Muscle of leg (tissue), 11 donors: ENCODE measurements around the gene DNAH6. TPM values are rescaled to one million over a fixed set of nuclear protein-coding genes. Genes with fewer than 3 reads are reported as not detected.
A peak's percentile ranks its signal among the peaks of the same experiment; 100 is the strongest.

ENCODE experiments used
- DNase-seq: peaks from one replicate; pipeline ENCODE4 v3.0.0; 2013
- H3K27ac ChIP-seq: one replicate; pipeline ENCODE4 v1.5.1; 2013; ENCODE audit warnings: mild to moderate bottlenecking, low read length, control low read depth
- H3K27me3 ChIP-seq: one replicate; pipeline ENCODE4 v1.6.1; 2013; ENCODE audit warnings: low read length; ENCODE audit not compliant: control insufficient read depth, insufficient read depth
- H3K36me3 ChIP-seq: one replicate; pipeline ENCODE4 v1.6.1; 2013; ENCODE audit warnings: low read length; ENCODE audit not compliant: control insufficient read depth, insufficient read depth
- H3K4me1 ChIP-seq: one replicate; pipeline ENCODE4 v1.6.1; 2013; ENCODE audit warnings: low read length; ENCODE audit not compliant: control insufficient read depth, insufficient read depth
- H3K4me3 ChIP-seq: one replicate; pipeline ENCODE4 v1.5.1; 2013; ENCODE audit warnings: low read length, control low read depth
- H3K9me3 ChIP-seq: replicated peaks from 2 replicates; pipeline ENCODE4 v1.6.1; 2013; ENCODE audit warnings: low read depth, low read length; ENCODE audit not compliant: control insufficient read depth
- WGBS: methylation state at CpG from one replicate; pipeline ENCODE4 v1.1.5; 2013; ENCODE audit warnings: missing lambda C conversion rate; ENCODE audit not compliant: insufficient coverage; 5-methylcytosine and 5-hydroxymethylcytosine counted together
- polyA plus RNA-seq, 8 donors: library from polyadenylated mRNA; unstranded; fragments of 120-200 nt; gene quantifications; one replicate each; pipeline versions ENCODE4 v1.2.1 to v1.2.3, GENCODE V29; 2013; ENCODE audit warnings: inconsistent platforms in 1 of 8, low replicate concordance in 1 of 8; ENCODE audit not compliant: insufficient read length in 8 of 8, insufficient read depth in 1 of 8
- total RNA-seq: library from RNA; stranded (reverse); fragments of 120-200 nt; gene quantifications from one replicate; pipeline ENCODE4 v1.2.4, GENCODE V29; 2013

The DNAH6 gene
- total and polyA plus RNA-seq, 9 donors = 0.07 to 0.43 (median 0.18) TPM

DNA sequence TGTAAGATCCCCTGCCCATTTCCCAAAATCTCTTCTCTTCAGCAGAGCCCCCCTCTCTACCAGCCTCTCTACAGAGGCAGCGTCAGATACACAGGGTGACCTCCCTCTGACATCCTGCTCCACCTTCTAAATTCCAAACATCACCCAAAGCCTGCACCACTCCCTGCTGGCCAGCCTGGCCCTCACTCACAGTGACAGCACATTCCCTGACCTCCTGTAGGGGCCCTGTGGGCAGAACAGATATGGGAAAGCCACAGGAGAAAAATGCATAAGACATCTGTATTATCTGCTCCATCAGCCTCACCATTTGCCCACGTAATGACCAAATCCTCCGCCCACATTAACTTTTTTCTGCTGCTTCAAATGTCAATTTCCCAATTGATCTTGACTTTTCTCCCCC lies 324.0 kb downstream of the DNAH6 start:
- no peaks in the 10 kb centered on the region for H3K27me3 ChIP-seq
- no peak for DNase-seq
- no peaks in the 10 kb centered on the region for H3K4me1 ChIP-seq
- H3K27ac ChIP-seq = no peak overlapping the region
- peaks cover 4% of the 10 kb centered on the region for H3K9me3 ChIP-seq
- WGBS = 68% methylated on average over 3 of the region's 3 CpGs
- H3K36me3 ChIP-seq = no peaks in the 10 kb centered on the region
- H3K4me3 ChIP-seq = no peak overlapping the region

DNA sequence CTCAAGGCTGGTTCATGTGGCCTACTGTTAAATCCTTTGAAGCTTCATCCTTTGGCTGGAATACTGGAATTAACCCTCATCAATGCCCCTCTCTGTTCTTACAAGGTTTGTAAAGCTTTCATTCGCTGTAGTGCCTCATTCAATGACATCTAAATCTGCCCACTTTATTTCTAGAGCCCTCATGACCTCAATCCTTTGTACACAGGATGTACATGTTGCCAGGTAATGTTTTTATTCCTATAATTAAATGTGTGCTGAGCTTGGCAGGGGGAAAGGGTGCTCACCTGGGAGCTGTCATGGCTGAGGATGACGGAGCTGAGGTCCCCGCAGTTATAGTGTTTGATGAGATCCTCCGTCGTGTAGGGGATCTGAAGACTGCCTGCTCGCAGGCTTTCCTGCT lies 325.3 kb downstream of the DNAH6 start:
- Histone ChIP-seq H3K27ac (no peak overlapping the region), H3K9me3 (peaks cover 2% of the 10 kb centered on the region), H3K4me3 (no peak overlapping the region), H3K36me3 (no peaks in the 10 kb centered on the region), H3K27me3 (no peaks in the 10 kb centered on the region), H3K4me1 (no peaks in the 10 kb centered on the region)
- DNase-seq = no peak
- WGBS = 61% methylated on average over 5 of the region's 6 CpGs

DNA sequence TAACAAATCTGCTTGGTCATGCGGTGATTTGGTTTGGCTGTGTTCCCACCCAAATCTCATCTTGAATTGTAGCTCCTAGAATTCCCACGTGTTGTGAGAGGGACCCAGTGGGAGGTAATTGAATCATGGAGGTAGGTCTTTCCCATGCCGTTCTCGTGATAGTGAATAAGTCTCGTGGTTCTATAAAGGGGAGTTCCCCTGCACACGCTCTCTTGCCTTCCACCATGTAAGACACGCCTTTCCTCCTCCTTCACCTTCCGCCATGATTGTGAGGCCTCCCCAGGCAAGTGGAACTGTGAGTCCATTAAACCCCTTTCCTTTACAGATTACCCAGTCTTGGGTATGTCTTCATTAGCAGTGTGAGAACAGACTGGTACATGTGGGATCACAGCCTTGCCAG lies 327.8 kb downstream of the DNAH6 start:
- H3K4me1 ChIP-seq = no peaks in the 10 kb centered on the region
- H3K27ac ChIP-seq = no peak overlapping the region
- no peaks in the 10 kb centered on the region for H3K27me3 ChIP-seq
- H3K9me3 ChIP-seq = no peaks in the 10 kb centered on the region
- DNase-seq = no peak
- WGBS = 90% methylated on average over 2 of the region's 8 CpGs
- no peaks in the 10 kb centered on the region for H3K36me3 ChIP-seq
- no peak overlapping the region for H3K4me3 ChIP-seq

DNA sequence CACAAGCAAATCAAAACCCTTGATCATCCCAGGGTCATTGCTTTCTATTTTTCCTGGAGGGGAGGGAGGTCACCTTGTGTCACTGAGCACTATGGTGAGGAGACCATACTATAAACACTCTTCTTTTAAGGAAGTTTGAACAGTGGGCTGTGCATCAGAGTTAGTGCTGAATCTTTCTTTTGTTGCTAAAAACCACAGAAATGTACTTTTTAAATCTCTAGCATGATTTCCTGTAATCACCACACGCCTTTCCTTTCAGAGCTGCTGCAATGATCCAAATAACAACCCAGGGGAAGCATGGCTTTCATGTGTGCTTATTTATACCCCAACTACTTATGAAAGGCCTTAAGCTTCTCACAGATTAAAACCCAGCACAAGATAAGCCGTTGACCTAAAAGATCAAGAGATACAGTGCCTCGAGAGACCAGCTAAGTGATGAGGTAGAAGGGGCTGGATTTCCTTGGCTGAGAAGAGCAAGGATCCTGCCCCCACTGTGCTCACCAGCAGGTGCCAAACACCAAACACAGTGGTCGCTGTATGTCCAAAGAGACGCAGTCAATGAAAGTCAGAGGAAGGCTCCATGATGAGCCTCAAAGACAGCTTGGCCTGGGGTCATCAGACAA lies 329.9 kb downstream of the DNAH6 start:
- no peak overlapping the region for H3K4me3 ChIP-seq
- H3K9me3 ChIP-seq = no peaks in the 10 kb centered on the region
- no peaks in the 10 kb centered on the region for H3K36me3 ChIP-seq
- 56% methylated on average over 2 of the region's 5 CpGs for WGBS
- H3K4me1 ChIP-seq = no peaks in the 10 kb centered on the region
- no peak overlapping the region for H3K27ac ChIP-seq
- peak; percentile 34 for DNase-seq
- peaks cover 2% of the 10 kb centered on the region for H3K27me3 ChIP-seq

DNA sequence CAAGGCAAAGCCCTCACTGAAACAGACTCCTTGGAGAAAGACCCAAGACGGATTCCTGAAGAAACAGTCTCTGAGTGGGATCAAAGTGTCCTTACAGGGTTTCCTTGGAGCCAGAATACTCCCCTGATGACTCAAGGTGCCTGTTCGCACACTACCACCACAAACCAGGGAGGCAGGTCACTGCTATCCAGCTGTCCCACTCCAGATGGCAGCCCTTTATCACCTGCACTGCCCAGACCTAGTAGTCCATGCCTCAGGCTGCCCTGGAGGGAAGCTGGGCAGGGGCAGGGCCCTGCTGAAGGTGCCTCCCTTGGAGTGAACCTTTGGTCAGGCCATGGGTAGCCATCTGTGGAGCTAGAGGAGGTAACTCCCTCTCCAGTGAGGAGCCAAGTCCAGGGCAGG lies 330.4 kb downstream of the DNAH6 start:
- no peak for DNase-seq
- Histone ChIP-seq H3K4me3 (no peak overlapping the region), H3K27ac (no peak overlapping the region), H3K4me1 (no peaks in the 10 kb centered on the region), H3K27me3 (peaks cover 2% of the 10 kb centered on the region), H3K36me3 (no peaks in the 10 kb centered on the region), H3K9me3 (no peaks in the 10 kb centered on the region)
- WGBS = 83% methylated on average over 2 of the region's 2 CpGs

DNA sequence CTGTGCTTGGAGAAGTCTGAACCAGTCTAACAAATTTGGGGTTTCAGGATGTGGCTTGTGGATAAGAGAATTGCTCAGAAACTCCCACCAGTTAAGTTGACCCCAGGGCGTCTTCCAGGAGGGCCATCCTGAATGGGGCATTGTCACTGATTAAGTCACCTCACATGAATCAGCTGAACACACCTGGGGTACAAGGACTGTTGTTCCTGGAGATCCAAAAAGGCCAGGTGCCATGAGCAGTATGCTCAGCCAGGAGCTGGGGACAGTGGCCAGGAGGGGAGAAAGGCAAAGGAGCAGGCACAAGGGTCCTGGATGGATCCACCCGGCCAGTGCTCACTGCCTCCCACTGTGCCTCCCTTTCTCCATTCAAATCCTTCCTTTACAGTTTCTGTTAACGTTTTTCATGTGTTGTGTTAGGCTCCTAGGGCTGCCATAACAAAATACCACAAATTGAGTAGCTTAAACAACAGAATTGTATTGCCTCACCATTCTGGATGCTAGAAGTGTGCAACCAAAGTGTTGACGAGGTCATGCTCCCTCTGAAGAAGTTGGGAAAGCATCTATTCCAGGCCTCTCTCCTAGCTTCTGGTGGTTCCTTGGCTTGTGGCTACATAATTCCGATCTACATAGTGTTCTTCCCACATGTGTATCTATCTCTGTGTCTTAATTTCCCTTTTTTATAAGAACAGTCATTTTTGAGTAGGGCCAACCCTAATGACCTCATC lies 331.2 kb downstream of the DNAH6 start:
- Histone ChIP-seq H3K36me3 (no peaks in the 10 kb centered on the region), H3K4me1 (no peaks in the 10 kb centered on the region), H3K9me3 (no peaks in the 10 kb centered on the region), H3K27ac (no peak overlapping the region), H3K27me3 (peaks cover 2% of the 10 kb centered on the region), H3K4me3 (no peak overlapping the region)
- no peak for DNase-seq
- 100% methylated on average over 1 of the region's 5 CpGs for WGBS

DNA sequence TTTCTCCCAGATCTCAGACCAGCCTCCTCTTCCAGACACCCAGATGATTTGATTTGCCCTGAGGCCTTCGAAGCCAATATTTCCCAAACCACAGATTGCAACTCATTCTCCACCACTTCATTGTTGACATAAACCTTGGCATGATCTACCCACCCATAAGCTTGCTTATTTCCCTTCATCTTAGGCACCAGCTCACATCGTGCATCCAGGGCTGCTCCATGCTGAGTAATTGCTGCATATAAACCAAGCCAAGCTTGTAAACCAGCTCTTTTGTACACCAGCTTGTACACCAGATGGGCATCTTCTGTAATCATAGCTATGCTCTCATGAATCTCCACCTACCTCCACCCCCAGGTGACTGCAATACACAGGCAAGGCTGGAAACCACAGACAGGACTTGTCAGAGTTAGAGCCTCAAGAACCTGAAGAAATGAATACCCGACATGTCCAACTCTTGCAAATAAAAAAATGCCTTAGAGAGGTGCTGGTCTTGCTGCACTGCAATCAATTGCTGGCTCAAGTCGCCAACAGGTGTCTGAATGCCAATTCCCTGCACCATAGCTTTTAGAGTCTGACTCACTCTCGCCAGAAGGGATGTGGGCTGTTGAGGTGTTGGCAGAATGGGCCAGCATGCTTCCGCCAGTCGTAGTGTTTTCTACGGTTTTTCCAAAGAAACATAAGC lies 333.1 kb downstream of the DNAH6 start:
- DNase-seq = no peak
- H3K4me1 ChIP-seq = no peaks in the 10 kb centered on the region
- H3K27me3 ChIP-seq = peaks cover 2% of the 10 kb centered on the region
- H3K9me3 ChIP-seq = no peaks in the 10 kb centered on the region
- H3K36me3 ChIP-seq = no peaks in the 10 kb centered on the region
- no peak overlapping the region for H3K4me3 ChIP-seq
- no peak overlapping the region for H3K27ac ChIP-seq
- 84% methylated on average over 4 of the region's 8 CpGs for WGBS

DNA sequence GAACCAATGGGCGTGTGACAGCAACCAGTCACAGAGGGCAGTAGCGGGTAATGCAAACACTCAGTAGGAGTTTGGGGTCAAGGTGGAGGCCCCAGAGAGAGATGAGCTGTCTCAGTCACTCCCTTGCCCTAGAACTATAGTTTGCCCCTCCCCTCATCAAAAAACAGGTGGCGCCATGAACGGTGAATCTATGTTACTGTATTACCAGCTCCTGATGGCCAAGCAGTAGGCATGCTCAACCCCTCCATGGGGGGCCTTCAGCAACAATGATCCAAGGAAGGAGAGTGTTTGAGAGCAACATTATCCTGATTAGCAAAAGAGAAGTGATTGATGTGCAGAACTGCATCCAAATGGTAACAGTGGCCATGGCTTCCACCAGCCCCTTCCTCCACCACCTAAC lies 334.2 kb downstream of the DNAH6 start:
- Histone ChIP-seq H3K36me3 (no peaks in the 10 kb centered on the region), H3K4me1 (no peaks in the 10 kb centered on the region), H3K4me3 (no peak overlapping the region), H3K27me3 (peaks cover 2% of the 10 kb centered on the region), H3K9me3 (no peaks in the 10 kb centered on the region), H3K27ac (no peak overlapping the region)
- no CpG with 5 or more reads among the region's 4 CpGs for WGBS
- no peak for DNase-seq

DNA sequence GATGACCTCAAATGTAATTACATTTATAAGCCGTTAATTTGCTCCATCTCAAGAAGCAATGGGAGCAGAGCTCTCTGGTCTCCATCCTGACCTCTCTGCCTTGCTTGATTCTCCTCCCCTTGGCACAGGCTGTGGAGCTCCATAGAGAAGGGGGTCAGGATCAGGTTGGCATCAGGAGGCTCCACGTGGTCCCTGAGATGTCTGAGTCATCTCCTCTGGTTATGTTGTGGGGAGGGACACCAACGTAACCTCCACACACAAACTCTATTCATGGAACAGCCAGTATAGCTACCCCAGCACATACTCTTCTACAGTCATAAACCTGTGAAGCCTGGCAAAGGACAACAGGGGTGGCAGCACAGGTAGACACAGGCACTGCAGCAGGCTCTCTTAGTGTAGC lies 335.6 kb downstream of the DNAH6 start:
- no peaks in the 10 kb centered on the region for H3K4me1 ChIP-seq
- H3K36me3 ChIP-seq = no peaks in the 10 kb centered on the region
- DNase-seq = no peak
- no peak overlapping the region for H3K27ac ChIP-seq
- WGBS = no CpG with 5 or more reads among the region's 3 CpGs
- H3K9me3 ChIP-seq = no peaks in the 10 kb centered on the region
- peaks cover 2% of the 10 kb centered on the region for H3K27me3 ChIP-seq
- no peak overlapping the region for H3K4me3 ChIP-seq

DNA sequence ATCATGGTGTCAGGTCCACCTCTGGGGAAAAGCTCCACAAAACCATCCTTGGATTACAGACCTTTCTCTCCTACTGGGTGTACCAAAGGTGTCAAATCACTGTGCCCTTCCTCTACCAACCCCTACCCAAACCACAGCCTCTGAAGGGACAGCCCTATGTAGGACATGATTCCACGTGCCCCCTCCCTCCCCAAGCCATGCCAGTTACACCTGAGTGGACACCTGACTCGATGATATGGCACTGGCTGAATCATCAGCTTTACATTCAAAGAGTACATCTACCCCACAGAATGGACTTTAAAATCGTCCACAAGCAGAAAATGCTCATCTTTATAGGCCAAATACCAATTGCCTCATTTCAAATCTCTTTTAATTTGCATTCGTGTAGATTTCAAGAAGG lies 338.6 kb downstream of the DNAH6 start:
- Histone ChIP-seq H3K4me1 (no peaks in the 10 kb centered on the region), H3K27ac (no peak overlapping the region), H3K36me3 (no peaks in the 10 kb centered on the region), H3K4me3 (no peak overlapping the region), H3K9me3 (no peaks in the 10 kb centered on the region), H3K27me3 (no peaks in the 10 kb centered on the region)
- DNase-seq = no peak
- 53% methylated on average over 4 of the region's 4 CpGs for WGBS
